Measurements from ENCODE around the gene COL18A1.

DNA sequence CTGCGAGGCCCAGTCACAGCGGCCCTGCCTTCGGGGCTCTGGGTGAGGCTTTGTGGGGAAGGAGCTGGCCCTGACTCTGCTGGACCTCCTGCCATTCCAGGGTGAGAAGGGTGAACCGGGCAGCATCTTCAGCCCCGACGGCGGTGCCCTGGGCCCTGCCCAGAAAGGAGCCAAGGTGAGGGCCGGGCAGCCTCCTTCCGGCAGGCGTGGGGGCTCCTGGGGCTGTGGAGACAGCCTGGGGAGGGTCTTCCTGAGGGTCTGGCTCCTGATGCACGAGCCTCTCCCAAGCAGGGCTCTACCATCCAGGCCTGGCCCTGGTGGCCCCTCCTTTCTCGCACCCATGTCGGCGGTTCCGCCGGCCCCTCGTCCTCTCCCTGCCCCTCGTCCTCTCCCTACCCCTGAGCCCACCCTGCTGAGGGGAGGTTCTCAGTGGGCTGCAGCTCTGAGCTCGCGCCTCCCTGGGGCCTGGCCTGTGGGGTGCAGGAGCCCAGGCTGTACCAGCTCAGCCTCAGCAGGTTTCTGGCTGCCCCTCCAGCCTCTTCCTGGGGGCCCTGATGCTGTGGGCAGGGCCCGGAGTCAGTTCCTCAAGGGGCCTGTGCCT lies 88.5 kb downstream of the COL18A1 start:
- TF ChIP-seq, protein P1, sequence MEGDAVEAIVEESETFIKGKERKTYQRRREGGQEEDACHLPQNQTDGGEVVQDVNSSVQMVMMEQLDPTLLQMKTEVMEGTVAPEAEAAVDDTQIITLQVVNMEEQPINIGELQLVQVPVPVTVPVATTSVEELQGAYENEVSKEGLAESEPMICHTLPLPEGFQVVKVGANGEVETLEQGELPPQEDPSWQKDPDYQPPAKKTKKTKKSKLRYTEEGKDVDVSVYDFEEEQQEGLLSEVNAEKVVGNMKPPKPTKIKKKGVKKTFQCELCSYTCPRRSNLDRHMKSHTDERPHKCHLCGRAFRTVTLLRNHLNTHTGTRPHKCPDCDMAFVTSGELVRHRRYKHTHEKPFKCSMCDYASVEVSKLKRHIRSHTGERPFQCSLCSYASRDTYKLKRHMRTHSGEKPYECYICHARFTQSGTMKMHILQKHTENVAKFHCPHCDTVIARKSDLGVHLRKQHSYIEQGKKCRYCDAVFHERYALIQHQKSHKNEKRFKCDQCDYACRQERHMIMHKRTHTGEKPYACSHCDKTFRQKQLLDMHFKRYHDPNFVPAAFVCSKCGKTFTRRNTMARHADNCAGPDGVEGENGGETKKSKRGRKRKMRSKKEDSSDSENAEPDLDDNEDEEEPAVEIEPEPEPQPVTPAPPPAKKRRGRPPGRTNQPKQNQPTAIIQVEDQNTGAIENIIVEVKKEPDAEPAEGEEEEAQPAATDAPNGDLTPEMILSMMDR (optimal IDR thresholded peaks at IDR 0.05 in 1 of 3, IDR thresholded peaks at IDR 0.05 in 1 of 3, conservative IDR thresholded peaks at IDR 0.05 in 1 of 3; ENCODE audit: extremely low read depth in 1 of 3, insufficient read depth in 2 of 3, low read length in 3 of 3): no peak
- no peak for TF ChIP-seq EZH2 (IDR thresholded peaks at IDR 0.05; ENCODE audit: low read length)

Measured in keratinocyte (primary cell).